NK-92 treated with Interleukin-12 subunit alpha and Interleukin-12 subunit beta, amount 100 ng/mL, for 24 hours (cell line): ENCODE measurements around the gene RMND5B.
"Not testable (repeated sequence)": the region's sequence is repeated elsewhere in the genome, so short reads cannot be mapped to it uniquely, and the experiment has no call there.

Experiments used
- DNase-seq: peaks from one replicate; lab custom pipeline; 2025; lab: John Stamatoyannopoulos, UW

Gene RMND5B

GRCh38 chr5:178174456-178174855, 43.6 kb downstream of the RMND5B start:
- DNase-seq: no peak

DNA sequence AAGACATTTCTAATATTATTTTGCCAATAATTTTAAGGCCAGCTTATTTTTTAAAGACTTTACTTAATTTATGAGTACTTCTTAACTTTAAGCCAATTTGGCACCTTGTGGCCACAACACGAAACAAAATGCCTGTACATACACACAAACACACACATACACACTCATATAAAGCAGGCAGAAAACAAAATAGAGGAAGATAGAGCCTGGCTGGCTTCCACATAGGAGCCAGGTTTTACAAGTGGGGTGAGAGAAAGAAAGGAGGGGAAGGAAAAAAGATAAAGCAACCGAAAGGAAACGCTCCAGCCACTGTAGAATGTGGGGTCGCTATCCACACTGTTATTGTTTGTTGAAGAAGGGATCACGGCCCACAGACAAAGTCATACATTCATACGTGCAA, 46.0 kb downstream of the RMND5B start:
- no peak for DNase-seq

- no peak for DNase-seq
Measured at GRCh38 chr5:178177569-178177968, 46.8 kb downstream of the RMND5B start.

GRCh38 chr5:178180141-178180863, 49.5 kb downstream of the RMND5B start:
- DNase-seq: no peak

DNA sequence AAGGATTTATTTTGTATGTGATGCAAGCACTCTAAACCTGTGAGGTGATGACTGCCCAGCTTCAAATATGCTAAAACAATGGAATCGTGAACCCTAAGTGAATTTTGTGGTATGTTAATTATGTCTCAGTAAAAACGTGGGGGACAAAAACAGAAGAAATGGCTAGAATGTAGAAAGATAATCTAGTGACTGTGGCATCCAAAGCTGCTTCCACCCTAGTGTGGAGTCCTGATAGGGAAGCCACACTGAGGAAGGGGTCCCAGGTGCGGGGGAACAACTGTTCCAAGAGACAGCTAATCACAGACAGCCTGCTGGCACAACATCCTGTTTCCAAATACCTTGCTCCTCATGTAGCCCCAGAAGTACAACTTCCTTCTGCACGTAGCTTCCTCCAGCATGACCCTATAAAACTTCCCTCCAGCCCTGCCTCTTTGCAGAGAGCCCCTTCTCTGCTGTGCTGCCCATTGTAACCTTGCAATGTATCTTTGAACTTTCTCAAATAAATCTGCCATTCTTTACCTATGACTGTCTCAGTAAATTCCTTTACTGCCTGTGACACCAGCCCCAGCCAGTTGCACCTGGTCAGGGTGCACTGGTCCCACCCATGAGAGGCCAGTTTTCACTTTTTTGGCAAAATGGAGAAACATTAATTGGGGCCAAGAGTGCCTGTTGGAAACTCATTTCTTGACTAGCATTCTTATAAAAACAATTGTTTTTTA, 51.5 kb downstream of the RMND5B start:
- no peak for DNase-seq

DNA sequence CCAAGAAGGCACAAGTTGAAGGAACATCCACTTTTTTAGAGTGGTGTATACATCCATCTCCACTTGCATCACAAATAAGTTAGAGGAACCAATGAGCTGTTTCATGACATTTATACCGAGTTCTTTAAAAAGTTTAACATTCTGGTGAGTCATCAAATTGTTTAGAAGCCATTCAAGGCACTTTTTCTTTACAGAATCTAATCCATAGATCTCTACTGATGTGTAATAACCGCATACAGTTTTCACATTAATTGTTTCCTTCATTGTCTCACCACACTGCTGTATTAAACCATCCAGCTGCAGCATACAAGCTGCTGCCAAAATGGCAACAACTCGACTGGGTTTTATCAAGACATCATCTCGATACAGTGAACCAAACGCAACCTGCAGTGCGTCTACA, 55.6 kb downstream of the RMND5B start:
- DNase-seq: no peak

DNA sequence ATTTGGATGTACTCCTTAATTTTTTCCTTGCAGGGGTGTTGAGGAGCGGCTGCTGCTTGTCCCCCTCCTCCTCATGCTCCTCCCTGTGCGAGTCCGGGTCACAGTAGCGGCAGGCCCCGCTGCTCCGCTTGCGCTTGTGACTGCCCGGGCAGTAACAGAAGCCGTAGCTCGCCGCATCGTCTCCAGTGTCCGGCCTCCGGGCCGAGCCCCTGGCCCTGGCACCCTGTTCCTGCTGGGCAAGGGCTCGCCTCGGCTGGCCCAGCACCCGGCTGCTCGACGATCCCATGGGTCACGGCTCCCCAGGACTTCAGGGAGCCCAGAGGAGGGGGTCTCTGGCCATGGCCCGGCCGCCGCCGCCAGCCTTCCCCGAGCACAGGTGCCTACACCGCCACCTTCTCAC, 56.2 kb downstream of the RMND5B start, which contains the start of gene GMCL2:
Gene GMCL2 (minus strand): TSS at position 358 of the 400 bp plus-strand sequence. CDS start 72 bp downstream, at position 286.
- no peak for DNase-seq

GRCh38 chr5:178189433-178189832, 58.6 kb downstream of the RMND5B start:
- no peak for DNase-seq

- DNase-seq: no peak
Measured at GRCh38 chr5:178191661-178192060, 60.8 kb downstream of the RMND5B start.

DNA sequence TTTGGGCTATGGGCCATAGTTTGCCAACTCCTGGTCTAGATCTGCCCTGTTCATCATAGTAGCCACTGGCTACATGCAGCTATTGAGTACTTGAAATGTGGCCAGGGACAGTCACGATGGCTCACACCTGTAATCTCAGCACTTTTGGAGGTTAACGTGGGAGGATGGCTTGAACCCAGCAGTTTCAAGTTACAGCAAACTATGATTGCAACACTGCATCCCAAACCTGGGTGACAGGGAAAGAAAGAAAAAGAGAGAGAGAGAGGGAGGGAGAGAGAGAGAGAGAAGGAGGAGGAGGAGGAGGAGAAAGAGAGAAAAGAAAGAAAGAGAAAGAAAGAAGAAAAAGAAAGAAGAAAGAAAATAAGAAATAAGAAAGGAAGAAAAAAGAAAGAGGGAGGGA, 61.4 kb downstream of the RMND5B start:
- DNase-seq: no peak

DNA sequence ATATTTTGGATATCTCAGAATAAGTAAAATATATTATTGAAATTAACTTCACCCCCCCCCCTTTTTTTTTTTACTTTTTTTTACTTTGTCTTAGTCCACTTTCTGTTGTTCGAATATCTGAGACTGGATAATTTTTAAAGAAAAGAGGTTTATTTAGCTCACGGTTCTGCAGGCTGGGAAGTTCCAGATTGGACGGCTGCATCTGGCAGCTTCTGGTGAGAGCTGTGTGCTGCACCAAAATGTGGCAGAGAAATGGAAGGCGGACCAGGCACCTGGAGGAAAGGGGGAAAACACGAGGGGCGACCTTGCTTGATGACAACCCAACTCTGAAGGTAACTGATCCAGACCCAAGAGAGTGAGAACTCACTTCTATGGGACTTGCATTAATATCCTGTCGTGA, 62.0 kb downstream of the RMND5B start:
- no peak for DNase-seq

DNA sequence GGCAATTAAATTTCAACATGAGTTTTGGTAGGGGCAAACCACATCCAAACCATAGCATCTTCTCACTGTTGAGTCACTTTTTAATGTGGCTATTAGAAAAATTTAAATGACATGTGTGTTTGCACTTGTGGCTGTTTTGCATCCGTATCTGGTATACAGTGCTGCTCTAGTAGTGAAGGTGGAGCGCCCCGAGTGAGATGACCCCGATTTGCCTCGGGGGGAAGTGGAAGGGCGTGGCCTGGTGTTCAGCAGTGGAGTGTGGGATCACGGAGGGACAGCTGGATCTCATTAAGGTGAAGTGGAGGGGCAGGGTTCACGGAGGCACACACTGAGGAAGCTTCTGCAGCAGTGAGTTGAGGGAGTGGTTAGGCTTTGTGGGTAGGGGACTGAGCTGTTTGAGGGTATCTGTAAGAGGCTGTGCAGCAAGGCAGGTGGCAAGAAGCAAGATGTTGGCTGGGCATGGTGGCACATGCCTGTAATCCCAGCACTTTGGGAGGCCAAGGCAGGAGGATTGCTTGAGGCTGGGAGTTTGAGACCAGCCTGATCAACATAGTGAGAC, 62.5 kb downstream of the RMND5B start:
- DNase-seq: no peak

GRCh38 chr5:178194026-178194425, 63.2 kb downstream of the RMND5B start:
- no peak for DNase-seq

- no peak for DNase-seq
Measured at GRCh38 chr5:178196281-178196812, 65.5 kb downstream of the RMND5B start.

DNA sequence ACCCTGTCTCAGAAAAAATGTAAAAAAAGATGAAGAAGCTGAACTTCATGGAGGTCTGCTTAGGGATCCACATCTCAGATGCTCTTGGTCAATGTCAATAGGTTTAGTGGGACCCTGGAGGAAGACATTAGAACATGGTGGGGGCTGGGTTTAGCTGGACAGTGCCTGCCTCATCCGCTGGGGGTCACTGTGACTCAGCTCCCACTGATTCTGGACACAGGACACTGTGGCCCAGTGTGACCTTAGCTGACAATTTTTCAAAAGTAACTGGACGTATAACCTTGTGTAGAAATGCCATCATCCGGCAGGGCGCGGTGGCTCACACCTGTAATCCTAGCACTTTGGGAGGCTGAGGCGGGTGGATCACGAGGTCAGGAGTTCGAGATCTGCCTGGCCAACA, 66.2 kb downstream of the RMND5B start:
- no peak for DNase-seq

GRCh38 chr5:178198151-178198550, 67.3 kb downstream of the RMND5B start:
- not testable (repeated sequence) for DNase-seq

DNA sequence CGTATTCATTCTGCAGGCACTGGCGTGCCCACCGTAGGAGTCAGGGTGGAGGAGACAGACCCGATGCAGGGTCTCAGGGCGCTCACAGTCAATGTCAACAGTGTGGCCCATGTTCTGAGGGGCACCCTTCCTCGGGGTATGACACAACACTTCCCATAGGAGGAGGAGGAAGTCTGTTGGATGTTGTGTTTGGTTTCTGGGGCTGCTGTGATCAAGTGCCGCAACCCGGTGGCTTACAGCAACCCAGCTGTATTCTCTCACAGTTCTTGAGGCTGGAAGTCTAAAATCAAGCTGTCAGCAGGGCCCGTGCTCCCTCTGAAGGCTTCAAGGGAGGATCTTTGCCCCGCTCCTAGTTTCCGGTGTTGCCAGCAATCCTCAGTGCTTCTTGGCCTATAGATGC, 67.9 kb downstream of the RMND5B start:
- DNase-seq: no peak

DNA sequence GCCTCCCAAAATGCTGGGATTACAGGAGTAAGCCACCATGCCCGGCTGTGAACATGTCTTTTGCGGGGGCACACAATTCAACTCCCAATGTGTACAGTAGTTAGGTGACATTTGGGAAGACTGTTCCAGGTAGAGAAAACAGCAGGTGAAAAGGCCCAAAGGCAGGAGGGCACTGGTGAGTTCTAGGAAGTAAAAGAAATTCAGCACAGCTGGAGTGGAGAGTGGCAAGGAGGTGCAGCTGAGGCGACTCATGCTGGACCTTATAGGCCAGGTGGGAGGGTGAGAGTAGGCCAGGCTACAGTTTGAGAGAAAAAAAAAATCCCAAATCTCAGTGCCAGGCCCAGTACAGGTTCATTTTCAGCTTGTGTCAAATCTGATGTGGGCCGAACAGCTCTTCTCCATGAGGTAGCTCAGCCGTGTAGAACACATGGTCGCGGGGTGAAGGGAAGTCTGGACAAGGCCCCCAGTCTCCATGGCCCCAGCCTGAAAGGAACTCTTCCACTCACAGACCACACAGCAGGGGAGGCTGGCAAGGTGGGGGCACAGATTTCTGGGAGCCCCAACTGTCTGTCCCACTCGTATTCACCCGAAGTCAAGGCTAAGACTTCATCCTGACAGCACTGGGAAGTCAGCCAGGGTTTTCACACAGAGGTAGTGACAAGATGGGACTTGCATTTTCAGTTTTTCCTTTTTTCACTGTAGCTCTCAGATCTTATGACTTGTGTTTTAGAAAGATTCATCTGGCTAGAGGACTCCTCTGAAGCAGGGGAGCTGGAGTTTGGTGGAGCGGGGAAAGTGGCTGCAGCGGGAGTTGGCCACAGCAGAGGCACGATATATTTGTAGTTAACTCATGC, 69.0 kb downstream of the RMND5B start:
- no peak for DNase-seq
